SIG-M5 treated with dmso at 0.1 percent for 504 hours (cell line): ENCODE data around the gene CCDC40.
A peak's percentile ranks its signal among the peaks of the same experiment; 100 is the strongest.
"Not testable (repeated sequence)": the region's sequence is repeated elsewhere in the genome, so short reads cannot be mapped to it uniquely, and the experiment has no call there.

Experiments
- DNase-seq: peaks from one replicate; lab custom pipeline; 2025; ENCODE audit not compliant: unreplicated experiment; lab: John Stamatoyannopoulos, UW

Gene CCDC40

DNA sequence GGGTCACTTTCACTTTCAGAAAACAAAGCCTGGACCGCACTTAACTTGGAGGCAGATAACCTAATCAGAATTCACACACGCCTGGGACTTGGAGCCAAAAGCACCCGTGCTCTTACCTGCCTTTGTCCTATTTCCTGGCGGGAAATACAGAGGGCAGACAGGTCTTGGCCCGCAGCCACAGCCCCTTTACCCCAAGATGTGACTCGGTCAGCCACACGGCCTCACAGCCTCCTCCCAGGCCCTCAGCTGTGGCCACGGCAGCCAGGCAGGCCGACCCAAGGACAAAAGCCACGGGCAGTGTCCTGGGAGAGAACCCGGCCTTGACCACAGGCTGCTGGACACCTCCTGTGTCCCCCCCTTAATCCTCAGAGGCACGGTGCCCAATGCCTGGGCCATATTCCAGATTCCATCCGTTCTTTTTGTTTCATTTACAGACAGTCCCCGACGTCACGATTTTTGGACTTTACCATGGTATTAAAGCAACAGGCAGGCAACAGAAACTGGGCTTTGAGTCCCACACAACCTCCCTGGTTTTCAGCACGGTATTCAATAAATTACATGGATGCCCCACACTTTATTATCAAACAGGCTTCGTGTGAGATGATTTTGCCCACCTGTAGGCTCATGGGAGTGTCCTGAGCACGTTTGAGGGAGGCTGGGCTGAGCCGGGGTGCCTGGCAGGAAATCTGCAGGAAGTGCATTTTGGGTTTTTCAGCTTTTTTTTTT lies 34.8 kb downstream of the CCDC40 start:
- no peak for DNase-seq

DNA sequence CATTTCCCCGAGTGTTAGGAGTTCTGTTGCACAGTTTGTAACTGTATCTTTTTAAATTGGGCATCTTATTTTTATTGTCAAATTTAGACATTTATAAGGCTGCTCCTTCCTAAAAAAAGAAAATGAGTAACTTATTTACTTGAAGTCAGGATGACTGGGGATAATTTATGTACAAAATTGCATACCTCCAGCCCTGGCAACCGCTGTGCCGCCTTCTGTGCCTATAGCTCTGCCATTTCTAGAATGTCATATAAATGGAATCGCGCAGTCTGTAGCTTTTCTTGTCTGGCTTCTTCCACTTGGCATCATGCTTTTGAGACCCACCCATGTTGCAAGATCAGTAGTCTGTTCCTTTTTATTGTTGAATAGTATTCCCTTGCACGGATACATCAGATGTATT lies 36.0 kb downstream of the CCDC40 start:
- no peak for DNase-seq

DNA sequence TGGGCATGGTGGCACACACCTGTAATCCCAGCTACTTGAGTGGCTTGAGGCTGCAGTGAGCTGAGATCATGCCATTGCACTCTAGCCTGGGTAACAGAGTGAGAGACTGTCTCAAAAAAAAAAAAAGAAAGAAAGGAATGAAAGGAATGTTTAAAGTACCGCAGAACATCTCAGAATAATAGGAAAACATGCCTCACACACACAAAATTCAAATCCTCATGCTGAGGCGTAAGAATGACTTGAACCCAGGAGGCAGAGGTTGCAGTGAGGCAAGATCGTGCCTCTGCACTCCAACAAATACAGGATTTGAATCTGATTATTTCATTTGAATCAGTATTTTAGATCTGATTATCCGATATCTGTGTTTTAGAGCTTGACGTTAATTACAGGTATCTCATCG lies 43.6 kb downstream of the CCDC40 start:
- DNase-seq, result no peak

DNA sequence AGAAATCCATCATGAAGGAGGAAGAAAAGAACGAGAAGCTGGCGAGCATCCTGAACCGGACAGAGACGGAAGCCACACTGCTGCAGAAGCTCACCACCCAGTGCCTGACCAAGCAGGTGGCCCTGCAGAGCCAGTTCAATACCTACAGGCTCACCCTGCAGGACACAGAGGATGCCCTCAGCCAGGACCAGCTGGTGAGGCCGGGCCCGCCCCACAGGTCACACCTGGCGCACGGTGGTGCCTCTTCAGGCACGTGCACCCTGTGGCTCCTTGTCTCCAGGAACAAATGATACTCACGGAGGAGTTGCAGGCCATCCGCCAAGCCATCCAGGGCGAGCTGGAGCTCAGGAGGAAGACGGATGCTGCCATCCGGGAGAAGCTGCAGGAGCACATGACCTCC lies 45.2 kb downstream of the CCDC40 start:
- DNase-seq, result no peak

DNA sequence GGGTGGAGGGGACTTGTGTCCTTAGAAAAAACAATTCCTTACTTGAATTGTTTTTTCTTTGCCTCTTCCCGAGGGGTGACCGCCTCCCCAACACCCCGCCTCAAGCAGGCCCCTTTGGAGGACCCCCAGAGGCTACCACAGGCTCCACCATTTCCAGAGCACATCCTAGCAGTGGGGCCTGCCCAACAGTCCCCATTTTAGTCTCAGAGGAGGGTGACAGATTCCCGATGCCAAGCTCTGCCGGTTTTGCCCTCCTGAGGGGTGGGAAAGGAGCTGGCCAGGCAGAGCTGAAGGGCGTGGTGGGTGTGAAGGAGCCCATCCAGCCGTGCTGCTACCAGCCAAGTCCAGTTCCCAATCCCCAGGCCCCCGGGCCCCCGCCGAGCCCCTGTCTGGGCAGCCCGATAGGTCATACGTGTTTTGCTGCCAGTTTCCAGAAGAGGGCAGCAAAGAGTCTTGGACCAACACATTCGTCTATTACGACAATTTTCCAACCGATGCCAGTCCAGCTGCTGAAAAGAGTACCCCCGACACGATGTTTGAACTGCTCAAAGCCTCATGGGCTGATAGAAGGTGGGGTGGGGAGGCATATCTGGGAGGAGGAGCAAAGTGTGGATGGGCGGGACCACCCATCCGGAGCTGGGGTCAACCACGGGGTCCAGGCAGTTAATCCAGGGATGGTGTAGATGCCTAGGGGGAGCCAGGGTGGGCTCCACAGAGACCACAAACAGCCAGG lies 46.1 kb downstream of the CCDC40 start:
- peak; percentile 81 for DNase-seq

DNA sequence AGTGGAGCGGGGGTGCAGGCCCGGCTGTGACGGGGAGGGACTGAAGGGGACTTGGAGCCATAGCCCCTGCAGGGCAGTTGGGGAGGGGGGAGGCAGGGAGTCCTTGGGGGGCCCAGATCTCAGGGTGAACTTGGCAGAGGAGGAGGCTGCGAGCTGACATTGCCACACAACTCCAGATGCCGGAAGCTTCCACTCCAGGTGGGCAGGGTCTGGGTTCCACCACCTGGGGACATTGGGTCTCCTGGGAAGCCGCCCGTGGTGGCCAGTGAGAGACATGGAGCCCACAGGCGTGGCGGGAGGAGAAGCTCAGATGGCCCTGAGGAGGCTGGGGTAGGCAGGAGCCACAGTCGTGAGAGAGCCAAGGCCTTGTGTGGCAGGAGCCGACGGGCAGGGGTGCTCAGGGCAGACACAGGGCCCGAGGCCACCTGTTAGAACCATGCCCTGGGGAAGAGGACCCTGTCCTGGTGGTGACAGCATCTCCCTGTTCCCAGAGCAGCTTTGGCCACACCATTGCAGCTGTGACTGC lies 46.8 kb downstream of the CCDC40 start:
- no peak for DNase-seq

DNA sequence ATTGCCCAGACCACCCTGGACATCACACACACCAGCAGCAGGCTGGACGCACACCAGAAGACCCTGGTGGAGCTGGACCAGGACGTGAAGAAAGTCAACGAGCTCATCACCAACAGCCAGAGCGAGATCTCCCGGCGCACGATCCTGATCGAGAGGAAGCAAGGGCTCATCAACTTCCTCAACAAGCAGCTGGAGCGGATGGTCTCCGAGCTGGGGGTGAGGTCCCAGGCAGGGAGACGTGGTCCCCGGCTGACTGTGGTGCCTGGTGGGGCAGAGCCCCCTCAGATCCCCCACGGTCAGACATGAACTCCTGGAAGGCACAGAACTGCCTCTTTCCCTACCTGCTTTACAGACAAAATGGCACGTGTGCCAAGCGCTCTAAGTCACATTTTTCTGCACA lies 48.3 kb downstream of the CCDC40 start:
- no peak for DNase-seq

DNA sequence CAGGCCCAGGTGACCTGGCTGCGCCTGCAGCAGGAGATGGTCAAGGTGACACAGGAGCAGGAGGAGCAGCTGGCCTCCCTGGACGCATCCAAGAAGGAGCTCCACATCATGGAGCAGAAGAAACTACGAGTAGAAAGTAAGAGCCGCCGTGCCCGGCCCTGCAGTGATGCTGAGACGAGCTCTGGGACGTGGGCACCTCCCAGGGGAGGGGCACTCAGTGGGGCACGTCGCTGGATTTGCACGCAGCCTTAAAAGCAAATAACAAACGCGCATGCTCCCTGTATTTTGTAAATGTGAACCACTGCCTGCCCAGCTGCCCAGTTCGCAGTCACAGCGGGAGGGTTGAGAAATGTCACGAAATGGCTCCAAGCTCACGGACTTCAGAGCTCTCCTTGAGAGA lies 49.6 kb downstream of the CCDC40 start:
- no peak for DNase-seq

DNA sequence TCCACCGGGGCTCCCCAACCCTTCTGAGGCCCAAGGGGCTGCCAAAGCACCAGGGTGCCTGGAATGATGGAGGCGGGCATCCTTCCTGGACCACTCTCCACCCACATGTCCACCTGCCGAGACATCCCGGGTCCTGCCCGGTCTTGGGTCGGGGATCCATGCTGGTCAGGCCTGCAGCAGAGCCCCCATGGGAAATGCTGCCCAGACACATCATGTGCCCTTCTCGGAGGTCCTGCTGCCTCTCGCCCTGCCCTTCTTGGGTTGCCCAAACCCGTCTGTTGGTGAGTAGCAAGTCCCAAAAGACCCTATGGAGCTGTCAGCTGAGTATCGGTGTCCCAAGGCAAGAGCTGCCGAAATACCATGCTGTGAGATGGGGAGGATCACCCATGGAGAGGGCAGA lies 50.2 kb downstream of the CCDC40 start:
- DNase-seq, result no peak

DNA sequence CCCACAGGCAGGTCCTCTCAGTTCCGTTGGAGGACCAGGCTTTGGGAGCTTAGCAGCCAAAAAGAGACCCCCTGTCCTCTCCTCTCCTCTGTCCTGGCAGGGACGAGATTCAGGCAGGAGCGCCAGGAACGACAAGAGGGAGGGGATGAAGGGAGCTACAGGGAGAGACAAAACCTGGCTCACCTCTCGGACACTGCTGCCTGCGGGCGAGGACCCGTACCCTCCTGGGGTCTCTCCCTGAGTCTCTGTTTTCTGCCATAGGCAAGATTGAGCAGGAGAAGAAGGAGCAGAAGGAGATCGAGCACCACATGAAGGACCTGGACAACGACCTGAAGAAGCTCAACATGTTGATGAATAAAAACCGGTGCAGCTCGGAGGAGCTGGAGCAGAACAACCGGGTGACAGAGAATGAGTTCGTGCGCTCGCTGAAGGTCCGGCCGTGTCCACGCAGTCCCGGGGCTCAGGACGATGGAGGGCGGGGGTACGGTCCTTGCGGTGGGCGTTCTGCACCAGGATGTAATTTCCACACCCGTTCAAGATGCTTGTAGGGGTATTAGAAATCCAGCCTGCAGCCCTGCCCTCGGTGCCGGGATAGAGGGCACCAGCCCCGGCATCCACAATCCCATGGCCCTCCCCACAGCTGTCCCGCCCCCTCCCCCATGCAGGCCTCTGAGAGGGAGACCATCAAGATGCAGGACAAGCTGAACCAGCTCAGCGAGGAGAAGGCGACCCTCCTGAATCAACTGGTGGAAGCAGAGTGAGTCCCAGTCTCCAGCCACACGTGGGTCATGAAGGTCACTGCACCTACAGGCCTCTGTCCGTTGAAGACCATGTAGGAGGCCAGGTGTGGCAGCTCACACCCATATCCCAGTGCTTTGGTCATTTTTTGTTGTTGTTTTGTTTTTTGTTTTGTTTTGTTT lies 51.2 kb downstream of the CCDC40 start:
- no peak for DNase-seq

DNA sequence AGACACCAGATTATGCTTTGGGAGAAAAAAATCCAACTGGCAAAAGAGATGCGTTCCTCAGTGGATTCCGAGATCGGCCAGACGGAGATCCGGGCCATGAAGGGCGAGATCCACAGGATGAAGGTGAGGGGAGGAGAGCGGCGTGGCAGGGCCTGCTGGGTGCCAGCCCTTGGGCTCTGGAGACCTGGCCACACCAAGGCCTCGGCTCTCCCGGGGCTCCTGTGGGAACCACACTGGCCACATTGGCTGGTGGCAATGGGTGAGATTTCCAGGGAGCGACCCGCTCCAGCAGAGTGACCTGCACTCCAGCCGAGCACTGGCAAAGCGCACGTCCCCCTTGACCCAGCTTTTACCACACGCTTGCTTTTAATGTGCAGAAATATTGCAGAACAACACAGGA lies 53.3 kb downstream of the CCDC40 start:
- no peak for DNase-seq

DNA sequence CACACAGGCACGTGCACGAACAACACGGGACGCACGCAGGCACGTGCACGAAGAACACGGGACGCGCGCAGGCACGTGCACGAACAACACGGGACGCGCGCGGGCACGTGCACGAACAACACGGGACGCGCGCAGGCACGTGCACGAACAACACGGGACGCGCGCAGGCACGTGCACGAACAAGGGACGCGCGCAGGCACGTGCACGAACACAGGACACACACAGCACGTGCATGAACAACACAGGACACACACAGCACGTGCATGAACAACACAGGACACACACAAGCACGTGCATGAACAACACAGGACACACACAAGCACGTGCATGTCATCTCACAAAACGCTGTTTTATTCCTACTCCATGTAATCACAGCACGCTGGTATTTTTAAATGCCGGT lies 53.7 kb downstream of the CCDC40 start:
- DNase-seq, result not testable (repeated sequence)

DNA sequence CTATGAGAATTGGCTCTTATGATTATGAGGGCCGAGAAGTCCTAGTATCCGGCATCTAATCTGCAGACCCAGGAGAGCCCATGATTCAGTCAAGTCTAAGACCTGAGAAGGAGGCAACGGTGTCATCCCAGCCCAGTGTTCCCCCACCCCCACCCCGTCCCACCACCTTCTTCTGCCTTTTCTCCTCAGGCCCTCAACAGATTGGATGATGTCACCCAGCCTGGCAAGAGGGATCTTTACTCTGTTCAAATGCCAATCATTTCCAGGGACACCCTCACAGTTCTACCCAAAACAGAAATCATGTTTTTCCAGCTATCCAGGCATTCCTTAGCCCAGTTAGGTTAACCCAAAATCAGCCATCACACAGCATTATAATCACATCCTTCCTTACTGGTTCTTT lies 54.9 kb downstream of the CCDC40 start:
- no peak for DNase-seq

DNA sequence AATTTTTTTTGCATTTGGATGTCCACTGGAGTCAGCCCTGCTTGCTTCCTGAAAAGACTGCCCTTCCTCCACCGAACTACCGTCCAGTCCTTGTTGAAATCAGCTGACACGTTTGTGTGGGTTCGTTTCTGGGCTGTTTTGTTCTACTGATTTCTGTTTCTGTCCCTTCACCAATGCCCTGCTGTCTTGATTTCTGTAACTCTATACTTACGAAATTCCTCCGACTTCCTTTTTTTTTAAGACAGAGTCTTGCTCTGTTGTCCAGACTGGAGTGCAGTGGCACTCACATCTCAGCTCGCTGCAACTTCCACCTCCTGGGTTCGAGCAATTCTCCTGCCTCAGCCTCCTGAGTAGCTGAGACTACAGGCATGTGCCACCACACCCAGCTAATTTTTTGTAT lies 56.5 kb downstream of the CCDC40 start:
- peak; percentile 92 for DNase-seq

DNA sequence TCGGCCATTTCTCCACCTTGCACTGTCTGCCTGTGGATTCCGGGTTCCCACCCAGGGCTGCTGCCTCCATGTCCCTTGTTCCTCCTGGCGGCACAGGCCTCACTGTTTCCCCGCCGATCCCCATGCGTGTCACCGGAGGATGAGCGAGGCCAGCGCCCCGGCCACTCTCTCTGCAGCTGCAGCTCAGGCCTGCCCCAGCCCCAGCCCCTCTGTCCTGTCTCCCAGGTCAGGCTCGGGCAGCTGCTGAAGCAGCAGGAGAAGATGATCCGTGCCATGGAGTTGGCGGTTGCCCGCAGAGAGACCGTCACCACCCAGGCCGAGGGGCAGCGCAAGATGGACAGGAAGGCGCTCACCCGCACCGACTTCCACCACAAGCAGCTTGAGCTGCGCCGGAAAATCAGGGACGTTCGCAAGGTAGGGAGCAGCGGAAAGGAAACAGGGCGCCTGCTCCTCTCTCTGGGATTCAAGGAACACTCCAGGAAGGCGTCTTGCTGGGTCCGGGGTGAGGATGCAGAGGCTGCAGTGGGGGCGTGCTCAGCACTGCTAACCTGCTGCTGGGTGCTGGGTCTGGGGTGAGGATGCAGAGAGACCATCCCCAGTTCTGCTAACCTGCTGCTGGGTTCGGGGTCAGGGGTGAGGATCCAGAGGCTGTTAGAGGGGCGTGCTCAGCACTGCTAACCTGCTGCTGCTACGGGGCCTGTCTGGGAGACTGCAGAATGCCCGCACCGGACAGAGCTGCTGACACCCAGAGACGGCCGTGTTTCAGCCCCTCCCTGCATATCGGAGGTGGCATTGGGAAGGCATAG lies 58.8 kb downstream of the CCDC40 start:
- no peak for DNase-seq

DNA sequence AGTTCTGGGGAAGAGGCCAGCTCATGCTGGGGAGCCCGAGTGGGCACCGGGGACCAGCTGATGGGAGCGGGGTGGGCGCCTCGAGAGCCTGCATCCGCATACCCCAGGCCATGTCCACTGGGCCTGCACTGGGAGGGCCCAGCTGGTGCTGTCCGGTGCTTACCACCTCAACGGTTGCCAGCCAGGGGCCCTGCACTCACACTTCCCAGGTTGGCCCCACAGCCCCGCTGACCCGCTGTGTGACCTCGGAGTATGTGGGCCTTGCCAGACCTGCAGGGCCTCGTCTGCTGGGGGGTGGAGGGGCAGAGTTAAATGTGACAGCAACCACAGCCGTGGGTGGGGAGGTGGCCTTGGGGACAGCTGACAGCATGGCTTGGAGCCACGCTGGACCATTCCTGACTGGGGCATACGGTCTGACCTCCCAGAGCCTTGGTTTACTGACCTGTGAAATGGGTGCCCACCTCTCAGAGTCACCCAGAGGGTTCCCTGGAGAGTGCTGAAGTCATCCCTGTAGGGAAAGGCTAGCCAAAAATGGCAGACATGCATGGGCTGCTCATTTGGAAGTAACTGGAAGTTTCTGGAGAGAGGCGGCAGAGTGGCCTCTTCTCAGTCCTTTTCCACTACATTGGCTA lies 59.5 kb downstream of the CCDC40 start:
- no peak for DNase-seq

DNA sequence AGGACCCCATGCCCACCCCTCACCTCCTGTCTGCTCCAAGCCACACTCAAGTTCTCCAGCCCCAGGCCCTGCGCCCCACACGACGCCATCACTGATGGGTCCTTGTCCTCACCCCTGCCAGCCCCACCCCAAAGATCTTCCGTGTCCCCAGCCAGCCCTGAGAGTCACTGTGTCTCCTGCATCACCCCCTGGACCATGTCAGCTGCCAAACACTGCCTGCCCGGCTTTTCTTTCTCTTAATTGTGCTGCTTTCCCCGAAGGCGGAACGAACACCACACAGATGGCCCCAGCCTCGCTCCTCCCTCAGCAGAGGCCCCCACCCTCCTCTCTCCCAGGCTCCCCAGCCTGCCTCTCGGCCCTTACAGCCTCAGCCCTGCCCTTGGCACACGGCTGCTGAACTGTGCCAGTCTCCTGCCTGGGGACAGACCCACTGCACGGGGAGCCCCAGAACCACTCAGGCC lies 60.1 kb downstream of the CCDC40 start:
- DNase-seq, result no peak

DNA sequence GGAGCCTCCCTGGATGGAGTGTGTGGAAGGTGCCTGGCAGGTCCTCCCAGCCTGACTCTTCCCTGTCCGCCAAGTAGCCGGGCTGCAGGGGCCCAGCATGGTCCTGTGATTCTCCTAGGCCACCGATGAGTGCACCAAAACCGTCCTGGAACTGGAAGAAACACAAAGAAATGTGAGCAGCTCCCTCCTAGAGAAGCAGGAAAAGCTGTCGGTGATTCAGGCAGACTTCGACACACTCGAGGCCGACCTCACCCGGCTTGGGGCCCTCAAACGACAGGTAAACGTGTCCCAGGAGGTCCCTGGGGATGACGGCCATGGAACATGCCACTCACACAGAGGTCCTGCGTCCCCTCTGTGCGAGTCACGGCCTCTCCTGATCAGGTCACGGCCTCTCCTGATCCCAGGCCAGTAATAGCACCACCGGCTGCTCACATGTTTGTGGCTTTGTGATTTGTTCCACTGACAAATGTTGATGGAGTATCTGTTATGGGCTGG lies 60.7 kb downstream of the CCDC40 start:
- DNase-seq, result no peak

DNA sequence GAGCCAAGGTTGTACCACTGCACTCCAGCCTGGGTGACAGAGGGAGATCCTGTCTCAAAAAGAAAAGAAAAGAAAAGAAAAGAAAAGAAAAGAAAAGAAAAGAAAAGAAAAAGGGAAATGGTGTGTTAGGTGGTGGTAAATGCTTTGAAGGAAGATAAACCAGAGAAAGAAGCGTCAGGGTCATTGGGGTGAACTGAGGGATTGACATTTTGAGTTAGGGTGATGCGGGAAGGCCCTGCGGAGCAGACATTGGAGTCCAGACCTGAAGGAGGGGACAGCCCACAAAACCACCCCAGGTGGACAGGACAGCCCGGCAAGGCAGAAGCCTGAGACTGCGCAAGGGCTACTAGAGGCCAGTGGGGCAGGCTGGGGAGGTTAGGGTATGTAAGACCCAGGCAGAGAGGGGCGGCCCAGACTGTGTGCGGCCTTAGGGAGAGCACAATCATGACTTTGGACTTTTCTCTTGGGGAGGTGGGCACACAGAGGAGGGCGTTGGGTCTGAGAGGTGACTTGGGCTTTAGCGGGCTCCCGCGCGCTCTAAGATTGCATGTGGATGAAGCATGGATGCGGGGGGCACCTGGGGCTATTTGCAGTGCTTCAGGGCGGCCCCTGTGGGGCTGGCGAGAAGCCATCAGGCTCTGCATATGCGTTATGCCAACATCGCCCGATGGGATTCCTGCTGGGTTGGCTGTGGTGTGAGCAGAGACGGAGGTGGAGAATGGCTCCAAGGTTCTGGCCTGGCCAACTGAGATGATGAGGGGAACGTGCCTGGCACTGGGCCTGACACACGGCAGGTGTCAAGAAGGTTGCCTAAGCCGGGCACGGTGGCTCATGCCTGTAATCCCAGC lies 61.6 kb downstream of the CCDC40 start:
- no peak for DNase-seq
